B cell (primary cell): ENCODE results near the gene ATP2B3. TPM values are rescaled to one million over a fixed set of nuclear protein-coding genes. Genes with fewer than 3 reads are reported as not detected.

Experiments used
- ATAC-seq: fragments of 200-7000 bp; cut with Tn5 transposase; one replicate; pipeline ENCODE4 v1.10.0; 2021; ENCODE audit warnings: low read depth, mild to moderate bottlenecking, moderate number of reproducible peaks, moderate library complexity
- CTCF ChIA-PET: fragments of 350-600 bp; sonication (Branson Sonifier 250); formaldehyde crosslinking; loops from one replicate; lab custom pipeline; 2021; ENCODE audit warnings: antibody characterized with exemption, inconsistent platforms; lab: Charles Lee
- POLR2A ChIA-PET: fragments of 350-600 bp; sonication (Branson Sonifier 250); formaldehyde crosslinking; loops from one replicate; lab custom pipeline; 2021; ENCODE audit warnings: antibody characterized with exemption; lab: Charles Lee
- DNase-seq: peaks from one replicate; pipeline ENCODE4 v3.0.0; 2013
- H2AFZ ChIP-seq: 2 replicates; pipeline ENCODE4 v1.6.1; 2012; ENCODE audit warnings: mild to moderate bottlenecking, low read depth, low read length; ENCODE audit not compliant: insufficient read depth, poor library complexity, severe bottlenecking
- H3K27ac ChIP-seq, 2 donors: 1 replicate in 1 of 2; 2 replicates in 1 of 2; pipeline ENCODE4 v1.5.1; 2012 to 2013; ENCODE audit warnings: low read length in 2 of 2, mild to moderate bottlenecking in 2 of 2, moderate library complexity in 1 of 2
- H3K27me3 ChIP-seq, 4 experiments: fragments of 200-600 bp in 1 of 4; sonication (generic) in 1 of 4; replicated peaks in 1 of 4; 1 replicate in 2 of 4; 2 replicates in 2 of 4; pipeline versions ENCODE4 v1.6.1 to v1.7.0; 2013 to 2016; ENCODE audit warnings: low read length in 3 of 4, mild to moderate bottlenecking in 2 of 4, mixed read lengths in 1 of 4, moderate library complexity in 1 of 4; ENCODE audit not compliant: insufficient read depth in 4 of 4, control insufficient read depth in 3 of 4; ENCODE audit errors: control extremely low read depth in 1 of 4
- H3K36me3 ChIP-seq, 2 experiments: replicated peaks in 1 of 2; 1 replicate in 1 of 2; 2 replicates in 1 of 2; pipeline versions ENCODE4 v1.6.1 to v1.7.1; 2013; ENCODE audit warnings: low read length in 1 of 2; ENCODE audit not compliant: insufficient read depth in 2 of 2, control insufficient read depth in 1 of 2; ENCODE audit errors: control extremely low read depth in 1 of 2, extremely low read depth in 1 of 2
- H3K4me1 ChIP-seq, 2 donors: fragments of 200-600 bp in 1 of 2; sonication (generic) in 1 of 2; 1 replicate in 1 of 2; 2 replicates in 1 of 2; pipeline versions ENCODE4 v1.5.1 to v1.6.1; 2013 to 2017; ENCODE audit warnings: low read length in 2 of 2; ENCODE audit not compliant: control insufficient read depth in 2 of 2, insufficient read depth in 2 of 2
- H3K4me2 ChIP-seq: replicated peaks from 2 replicates; pipeline ENCODE3; 2012; ENCODE audit warnings: mild to moderate bottlenecking, low read depth, low read length; ENCODE audit not compliant: poor library complexity, severe bottlenecking
- H3K4me3 ChIP-seq, 5 experiments: fragments of 200-600 bp in 1 of 5; sonication (generic) in 1 of 5; 1 replicate in 3 of 5; 2 replicates in 2 of 5; pipeline versions ENCODE4 v1.5.1 to v1.7.0; 2011 to 2016; ENCODE audit warnings: low read length in 4 of 5, mild to moderate bottlenecking in 4 of 5, low read depth in 2 of 5, control low read depth in 1 of 5, moderate library complexity in 1 of 5; ENCODE audit not compliant: insufficient read depth in 1 of 5; ENCODE audit errors: control extremely low read depth in 1 of 5, extremely low read depth in 1 of 5
- H3K79me2 ChIP-seq: fragments of 200-600 bp; sonication (generic); one replicate; pipeline ENCODE4 v1.6.0; 2016; ENCODE audit warnings: low read length; ENCODE audit not compliant: control insufficient read depth, insufficient read depth
- H3K9ac ChIP-seq: fragments of 200-600 bp; sonication (generic); 2 replicates; pipeline ENCODE4 v1.6.1; 2017; ENCODE audit warnings: mild to moderate bottlenecking, low read length, moderate library complexity
- H3K9me3 ChIP-seq, 3 donors: one replicate each; pipeline versions ENCODE4 v1.6.1 to v1.7.1; 2013; ENCODE audit warnings: low read length in 2 of 3; ENCODE audit not compliant: control insufficient read depth in 2 of 3, insufficient read depth in 1 of 3; ENCODE audit errors: control extremely low read depth in 1 of 3
- H4K20me1 ChIP-seq: 2 replicates; pipeline ENCODE4 v1.6.0; 2012; ENCODE audit warnings: mild to moderate bottlenecking, low read length; ENCODE audit not compliant: insufficient read depth, control insufficient read depth, poor library complexity, severe bottlenecking
- H3K27ac Mint-ChIP-seq: one replicate; pipeline ENCODE4 v1.8.0; 2021; ENCODE audit warnings: mixed read lengths
- H3K27me3 Mint-ChIP-seq: one replicate; pipeline ENCODE4 v1.8.0; 2021; ENCODE audit warnings: mixed read lengths
- H3K4me1 Mint-ChIP-seq: one replicate; pipeline ENCODE4 v1.8.0; 2021; ENCODE audit warnings: mixed read lengths
- H3K4me3 Mint-ChIP-seq: one replicate; pipeline ENCODE4 v1.8.0; 2021; ENCODE audit warnings: mixed read lengths
- H3K9me3 Mint-ChIP-seq: one replicate; pipeline ENCODE4 v1.8.0; 2022; ENCODE audit warnings: mixed read lengths; ENCODE audit not compliant: insufficient read depth
- EZH2 ChIP-seq: IDR thresholded peaks from 2 replicates; pipeline ENCODE4 v1.6.1; 2012; ENCODE audit warnings: borderline replicate concordance, low read depth, mild to moderate bottlenecking, moderate library complexity, low read length; ENCODE audit not compliant: insufficient read depth, poor library complexity, severe bottlenecking
- WGBS: methylation state at CpG from one replicate; pipeline ENCODE4 v1.1.5; 2013; ENCODE audit warnings: missing lambda C conversion rate; ENCODE audit not compliant: insufficient coverage; 5-methylcytosine and 5-hydroxymethylcytosine counted together
- intact Hi-C: fragments of 100-400 bp; cut with micrococcal nuclease; formaldehyde crosslinking; loops from one replicate; pipeline ENCODE4 v1.10.0; 2022
- polyA plus RNA-seq: library from polyadenylated mRNA; depleted of rRNA; stranded (reverse); fragments of >200 nt; gene quantifications from 2 replicates; pipeline ENCODE4 v1.2.3, GENCODE V29; 2012
- total RNA-seq, 2 donors: library from RNA; stranded (reverse); fragments of 120-200 nt in 1 of 2; gene quantifications; 1 replicate in 1 of 2; 2 replicates in 1 of 2; pipeline versions ENCODE4 v1.2.3 to v1.2.4, GENCODE V29; 2013 to 2022
- TF ChIP-seq, protein P1 (sequence below): fragments of 200-600 bp; IDR thresholded peaks from one replicate; pipeline ENCODE4 v1.8.0; 2022; ENCODE audit warnings: antibody characterized with exemption, mild to moderate bottlenecking

Gene ATP2B3
- total and polyA plus RNA-seq, 2 donors (not counting 1 experiment from before 2014, with no cell fraction given), result not detected

GRCh38 chrX:153569475-153569874 lies 52.0 kb downstream of the ATP2B3 start:
- no peak overlapping the region for H3K4me3 ChIP-seq
- H3K4me1 ChIP-seq, result no peaks in the 10 kb centered on the region
- CTCF ChIA-PET, result no interaction called here
- DNase-seq (no peak), ATAC-seq (no peak)
- 86% methylated on average over 3 of the region's 13 CpGs for WGBS
- H3K9me3 ChIP-seq, result no peaks in the 10 kb centered on the region
- H3K4me2 ChIP-seq, result no peak overlapping the region
- H3K27me3 ChIP-seq, result no peaks in the 10 kb centered on the region
- H3K9ac ChIP-seq, result no peak overlapping the region
- H2AFZ ChIP-seq, result no peak overlapping the region
- intact Hi-C loops, result no loop called here
- H3K27ac Mint-ChIP-seq, result no peak overlapping the region
- TF ChIP-seq EZH2, result no peak
- TF ChIP-seq, protein P1, sequence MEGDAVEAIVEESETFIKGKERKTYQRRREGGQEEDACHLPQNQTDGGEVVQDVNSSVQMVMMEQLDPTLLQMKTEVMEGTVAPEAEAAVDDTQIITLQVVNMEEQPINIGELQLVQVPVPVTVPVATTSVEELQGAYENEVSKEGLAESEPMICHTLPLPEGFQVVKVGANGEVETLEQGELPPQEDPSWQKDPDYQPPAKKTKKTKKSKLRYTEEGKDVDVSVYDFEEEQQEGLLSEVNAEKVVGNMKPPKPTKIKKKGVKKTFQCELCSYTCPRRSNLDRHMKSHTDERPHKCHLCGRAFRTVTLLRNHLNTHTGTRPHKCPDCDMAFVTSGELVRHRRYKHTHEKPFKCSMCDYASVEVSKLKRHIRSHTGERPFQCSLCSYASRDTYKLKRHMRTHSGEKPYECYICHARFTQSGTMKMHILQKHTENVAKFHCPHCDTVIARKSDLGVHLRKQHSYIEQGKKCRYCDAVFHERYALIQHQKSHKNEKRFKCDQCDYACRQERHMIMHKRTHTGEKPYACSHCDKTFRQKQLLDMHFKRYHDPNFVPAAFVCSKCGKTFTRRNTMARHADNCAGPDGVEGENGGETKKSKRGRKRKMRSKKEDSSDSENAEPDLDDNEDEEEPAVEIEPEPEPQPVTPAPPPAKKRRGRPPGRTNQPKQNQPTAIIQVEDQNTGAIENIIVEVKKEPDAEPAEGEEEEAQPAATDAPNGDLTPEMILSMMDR, result no peak
- H3K79me2 ChIP-seq, result no peaks in the 10 kb centered on the region
- no peak overlapping the region for H3K4me3 Mint-ChIP-seq
- POLR2A ChIA-PET, result no interaction called here
- H3K36me3 ChIP-seq, result no peaks in the 10 kb centered on the region
- H3K27ac ChIP-seq, result no peak overlapping the region
- H3K27me3 Mint-ChIP-seq, result no peaks in the 10 kb centered on the region
- peaks cover 4% of the 10 kb centered on the region for H3K4me1 Mint-ChIP-seq
- H4K20me1 ChIP-seq, result no peaks in the 10 kb centered on the region
- no peaks in the 10 kb centered on the region for H3K9me3 Mint-ChIP-seq

DNA sequence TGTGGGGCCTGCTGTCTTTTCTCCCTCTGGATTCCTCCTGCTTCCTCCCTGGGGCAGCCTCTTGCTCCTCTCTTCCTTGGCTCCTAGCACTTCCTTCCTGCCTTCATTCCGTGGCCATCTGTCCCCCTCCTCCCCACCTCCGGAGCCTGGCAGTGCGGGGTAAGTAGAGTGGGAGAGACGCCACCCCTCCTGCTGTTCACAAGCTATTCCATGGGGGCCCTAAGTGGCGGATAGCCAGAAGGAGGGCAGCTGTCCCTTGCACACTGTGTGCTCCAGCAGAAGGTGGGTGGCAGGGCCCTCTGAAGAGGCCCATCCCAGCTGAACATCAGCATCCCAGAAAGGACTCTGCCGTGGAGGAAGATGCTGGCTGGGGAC lies 54.1 kb downstream of the ATP2B3 start:
- TF ChIP-seq EZH2, result no peak
- TF ChIP-seq, protein P1, result no peak
- H3K9me3 ChIP-seq, result no peaks in the 10 kb centered on the region
- no peak overlapping the region for H3K9ac ChIP-seq
- no peak overlapping the region for H3K4me3 ChIP-seq
- H3K4me1 ChIP-seq, result no peaks in the 10 kb centered on the region
- no peaks in the 10 kb centered on the region for H4K20me1 ChIP-seq
- H2AFZ ChIP-seq, result no peak overlapping the region
- POLR2A ChIA-PET, result no interaction called here
- CTCF ChIA-PET, result interaction anchor here (0.8 to 1.0 kb wide), 3 partner anchors 17 to 76 kb away, joined by 3 to 4 read pairs (median 3); no protein-coding TSS in a partner anchor
- 67% methylated on average over 1 of the region's 6 CpGs for WGBS
- H3K27ac Mint-ChIP-seq, result no peak overlapping the region
- H3K9me3 Mint-ChIP-seq, result no peaks in the 10 kb centered on the region
- peaks cover 4% of the 10 kb centered on the region for H3K4me1 Mint-ChIP-seq
- intact Hi-C loops, result no loop called here
- H3K27me3 ChIP-seq, result no peaks in the 10 kb centered on the region
- H3K4me2 ChIP-seq, result no peak overlapping the region
- H3K27me3 Mint-ChIP-seq, result no peaks in the 10 kb centered on the region
- DNase-seq (no peak), ATAC-seq (no peak)
- H3K79me2 ChIP-seq, result no peaks in the 10 kb centered on the region
- H3K4me3 Mint-ChIP-seq, result no peak overlapping the region
- H3K36me3 ChIP-seq, result no peaks in the 10 kb centered on the region
- H3K27ac ChIP-seq, result no peak overlapping the region
